GM12878 (cell line): ENCODE measurements around the gene AFG1L. TPM values are rescaled to one million over a fixed set of nuclear protein-coding genes. Genes with fewer than 3 reads are reported as not detected.
A peak's percentile ranks its signal among the peaks of the same experiment; 100 is the strongest.

Experiments
- BACH1 ChIP-seq: fragments of 450-650 bp; IDR thresholded peaks from 2 replicates; pipeline ENCODE4 v1.6.1; 2017; ENCODE audit warnings: mild to moderate bottlenecking, borderline replicate concordance
- BCL11A ChIP-seq: IDR thresholded peaks from 2 replicates; pipeline ENCODE4 v1.6.1; 2011; ENCODE audit warnings: low read depth, low read length
- CBFB ChIP-seq: IDR thresholded peaks from 2 replicates; pipeline ENCODE4 v1.6.1; 2016; ENCODE audit warnings: antibody characterized with exemption, low read depth
- CBX3 ChIP-seq: fragments of 200-600 bp; sonication (generic); IDR thresholded peaks from 2 replicates; pipeline ENCODE4 v1.6.1; 2016; ENCODE audit warnings: low read depth, borderline replicate concordance
- DPF2 ChIP-seq: fragments of 450-650 bp; IDR thresholded peaks from 2 replicates; pipeline ENCODE4 v1.6.1; 2017; ENCODE audit warnings: mild to moderate bottlenecking
- EP300 ChIP-seq, 2 experiments: fragments of 150-350 bp in 1 of 2; IDR thresholded peaks; 2 replicates each; pipeline ENCODE4 v1.6.1; 2011 to 2012; ENCODE audit warnings: low read depth in 2 of 2, low read length in 2 of 2, borderline replicate concordance in 1 of 2, improper control_type of control experiment in 1 of 2, inconsistent platforms in 1 of 2; ENCODE audit not compliant: control insufficient read depth in 1 of 2
- ETV6 ChIP-seq, 2 experiments: fragments of 450-650 bp in 1 of 2; IDR thresholded peaks in 1 of 2; conservative IDR thresholded peaks in 1 of 2; 2 replicates each; pipeline ENCODE4 v1.6.1; 2014; ENCODE audit warnings: antibody characterized with exemption in 1 of 2, borderline replicate concordance in 1 of 2, low read depth in 1 of 2, mild to moderate bottlenecking in 1 of 2, moderate library complexity in 1 of 2
- FOXK2 ChIP-seq: fragments of 450-650 bp; IDR thresholded peaks from 2 replicates; pipeline ENCODE4 v1.6.1; 2017; ENCODE audit warnings: mild to moderate bottlenecking, moderate library complexity
- IKZF1 ChIP-seq: fragments of 450-650 bp; conservative IDR thresholded peaks from 2 replicates; pipeline ENCODE4 v1.6.1; 2017; ENCODE audit warnings: antibody characterized with exemption, mild to moderate bottlenecking
- KAT2A ChIP-seq: conservative IDR thresholded peaks from 2 replicates; pipeline ENCODE4 v1.6.1; 2011; ENCODE audit warnings: low read depth, low read length; ENCODE audit not compliant: control insufficient read depth
- KDM1A ChIP-seq: fragments of 200-600 bp; sonication (generic); IDR thresholded peaks from 2 replicates; pipeline ENCODE4 v1.6.1; 2016; ENCODE audit warnings: borderline replicate concordance
- LARP7 ChIP-seq: fragments of 450-650 bp; IDR thresholded peaks from 2 replicates; pipeline ENCODE4 v1.6.1; 2017; ENCODE audit warnings: mild to moderate bottlenecking
- MTA2 ChIP-seq: fragments of 450-650 bp; IDR thresholded peaks from 2 replicates; pipeline ENCODE4 v1.6.1; 2016; ENCODE audit warnings: low read depth, mild to moderate bottlenecking, moderate library complexity
- MTA3 ChIP-seq: IDR thresholded peaks from 2 replicates; pipeline ENCODE4 v1.6.1; 2012; ENCODE audit warnings: low read length, inconsistent platforms, borderline replicate concordance
- NFYB ChIP-seq: IDR thresholded peaks from 2 replicates; pipeline ENCODE4 v1.6.1; 2011; ENCODE audit warnings: low read depth, mild to moderate bottlenecking, low read length, improper control_type of control experiment, moderate library complexity; ENCODE audit not compliant: insufficient read depth
- NR2F1 ChIP-seq: fragments of 450-650 bp; conservative IDR thresholded peaks from 2 replicates; pipeline ENCODE4 v1.6.1; 2017; ENCODE audit warnings: mild to moderate bottlenecking
- PAX5 ChIP-seq: IDR thresholded peaks from 2 replicates; pipeline ENCODE4 v1.6.1; 2011; ENCODE audit warnings: low read depth, low read length, borderline replicate concordance
- POLR2A ChIP-seq: IDR thresholded peaks from 2 replicates; pipeline ENCODE4 v1.6.1; 2011; ENCODE audit warnings: low read depth, mild to moderate bottlenecking, low read length
- POLR2AphosphoS2 ChIP-seq: IDR thresholded peaks from 2 replicates; pipeline ENCODE4 v1.6.1; 2011; ENCODE audit warnings: low read depth, mild to moderate bottlenecking, low read length, improper control_type of control experiment, moderate library complexity
- RBBP5 ChIP-seq: fragments of 200-600 bp; sonication (generic); conservative IDR thresholded peaks from 2 replicates; pipeline ENCODE4 v1.6.1; 2016
- RUNX3 ChIP-seq: IDR thresholded peaks from 2 replicates; pipeline ENCODE4 v1.6.1; 2012; ENCODE audit warnings: low read length, inconsistent platforms
- TBL1XR1 ChIP-seq: IDR thresholded peaks from 2 replicates; pipeline ENCODE4 v1.6.1; 2012; ENCODE audit warnings: low read depth, low read length, improper control_type of control experiment
- ZNF217 ChIP-seq: fragments of 450-650 bp; IDR thresholded peaks from 2 replicates; pipeline ENCODE4 v1.6.1; 2017; ENCODE audit warnings: antibody characterized with exemption, mild to moderate bottlenecking
- polyA plus RNA-seq, 11 experiments: library from polyadenylated mRNA; depleted of rRNA in 4 of 11; unstranded in 6 of 11; stranded (reverse) in 5 of 11; fragments of >200 nt; fragmentation: Nextera tagmentation in 4 of 11; fragmentation: Illumina TruSeq in 1 of 11; extraction: Ambion mirVana in 4 of 11; extraction: Trizol in 1 of 11; gene quantifications; 1 replicate in 1 of 11; 2 replicates in 10 of 11; pipeline versions ENCODE4 v1.2.1 to v1.2.3, GENCODE V29; 2011 to 2016; ENCODE audit warnings: inconsistent platforms in 2 of 11, missing spikeins in 2 of 11, low read depth in 1 of 11
- total RNA-seq, 4 experiments: library from RNA; depleted of rRNA in 3 of 4; stranded (reverse); fragments of >200 nt in 3 of 4; fragmentation: Illumina TruSeq in 1 of 4; extraction: Trizol in 1 of 4; gene quantifications; 2 replicates each; pipeline versions ENCODE4 v1.2.1 to v1.2.3, GENCODE V29; 2013 to 2021
- TF ChIP-seq, protein P1 (sequence below): fragments of 450-650 bp; IDR thresholded peaks from 2 replicates; pipeline ENCODE4 v1.6.1; 2017; ENCODE audit warnings: borderline replicate concordance
- TF ChIP-seq, protein P2 (sequence below): IDR thresholded peaks from 2 replicates; pipeline ENCODE4 v1.6.1; 2011; ENCODE audit warnings: borderline replicate concordance, low read depth, mild to moderate bottlenecking, moderate library complexity, low read length; ENCODE audit not compliant: insufficient read depth, poor library complexity, severe bottlenecking
- TF ChIP-seq, protein P3 (sequence below): fragments of 450-650 bp; IDR thresholded peaks from 2 replicates; pipeline ENCODE4 v1.6.1; 2017; ENCODE audit warnings: low read depth, mild to moderate bottlenecking, moderate library complexity
- TF ChIP-seq, protein P4 (sequence below): fragments of 450-650 bp; IDR thresholded peaks from 2 replicates; pipeline ENCODE4 v1.6.1; 2016; ENCODE audit warnings: mild to moderate bottlenecking

AFG1L gene
- total and polyA plus RNA-seq, 10 of the 15 experiments (the other 5 are each of a cell fraction or from before 2014, with no cell fraction given), result 2.3 to 9.0 (median 4.3) TPM

DNA sequence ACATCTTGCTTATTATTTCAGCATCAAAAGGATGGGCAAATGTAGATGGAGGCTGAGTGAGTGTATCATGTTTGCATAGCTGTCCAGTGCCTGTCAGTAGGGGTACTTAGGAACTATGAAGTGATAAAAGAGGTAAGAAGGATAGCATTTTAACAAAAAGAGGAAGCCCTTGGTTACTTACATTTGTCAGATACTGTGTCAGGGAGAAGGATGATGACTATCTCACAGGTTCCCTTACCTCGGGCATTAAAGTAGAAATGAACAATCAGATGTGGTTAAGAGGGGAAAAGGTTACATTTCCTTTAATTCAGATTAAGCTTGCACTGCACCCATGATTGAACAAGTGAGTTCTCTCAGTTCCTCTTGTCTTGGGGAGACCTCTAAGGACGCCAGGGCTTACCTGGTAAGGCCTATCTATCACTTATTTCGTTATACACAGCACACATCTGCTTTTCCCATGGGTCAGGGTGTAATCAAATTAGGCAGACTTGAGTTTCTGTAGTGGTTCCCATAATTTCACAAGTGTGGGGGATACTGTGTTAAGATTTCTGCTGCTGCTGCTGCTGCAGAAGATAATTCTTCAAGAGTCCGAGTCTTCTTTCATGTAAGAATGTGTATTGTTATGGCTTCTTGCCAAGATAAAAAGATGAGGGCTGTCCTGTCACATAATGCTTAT lies 270.4 kb downstream of the AFG1L start (continued):
- TF ChIP-seq, protein P1, sequence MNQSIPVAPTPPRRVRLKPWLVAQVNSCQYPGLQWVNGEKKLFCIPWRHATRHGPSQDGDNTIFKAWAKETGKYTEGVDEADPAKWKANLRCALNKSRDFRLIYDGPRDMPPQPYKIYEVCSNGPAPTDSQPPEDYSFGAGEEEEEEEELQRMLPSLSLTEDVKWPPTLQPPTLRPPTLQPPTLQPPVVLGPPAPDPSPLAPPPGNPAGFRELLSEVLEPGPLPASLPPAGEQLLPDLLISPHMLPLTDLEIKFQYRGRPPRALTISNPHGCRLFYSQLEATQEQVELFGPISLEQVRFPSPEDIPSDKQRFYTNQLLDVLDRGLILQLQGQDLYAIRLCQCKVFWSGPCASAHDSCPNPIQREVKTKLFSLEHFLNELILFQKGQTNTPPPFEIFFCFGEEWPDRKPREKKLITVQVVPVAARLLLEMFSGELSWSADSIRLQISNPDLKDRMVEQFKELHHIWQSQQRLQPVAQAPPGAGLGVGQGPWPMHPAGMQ, result no peak
- TF ChIP-seq TBL1XR1 (peak; percentile 97), ZNF217 (no peak; the same call in 1 of the 2 replicates), FOXK2 (no peak; the same call in 1 of the 2 replicates), RUNX3 (peak; percentile 96), CBFB (peak; percentile 63; the same call in 1 of the 2 replicates), NR2F1 (peak; percentile 99), BCL11A (peak; percentile 78), RBBP5 (no peak), MTA2 (peak; percentile 93), KDM1A (no peak), IKZF1 (peak; percentile 91), LARP7 (no peak), DPF2 (peak; percentile 83; the same call in 1 of the 2 replicates), POLR2A (no peak), EP300 (IDR thresholded peaks at IDR 0.05; ENCODE audit: borderline replicate concordance in 1 of 2, control insufficient read depth in 1 of 2, low read depth in 2 of 2, low read length in 2 of 2) (peak; percentile 80 to 91; a peak in 3 of 4 replicates), KAT2A (no peak), CBX3 (no peak), NFYB (no peak), MTA3 (no peak; the same call in 1 of the 2 replicates), BACH1 (peak; percentile 56; the same call in 1 of the 2 replicates), ETV6 (conservative IDR thresholded peaks at IDR 0.05 in 1 of 2, IDR thresholded peaks at IDR 0.05 in 1 of 2; ENCODE audit: borderline replicate concordance in 1 of 2, low read depth in 1 of 2) (peak in 1 of 2 experiments; percentile 71; a peak in 1 of 4 replicates), PAX5 (peak; percentile 90), POLR2AphosphoS2 (no peak)
- TF ChIP-seq, protein P2, sequence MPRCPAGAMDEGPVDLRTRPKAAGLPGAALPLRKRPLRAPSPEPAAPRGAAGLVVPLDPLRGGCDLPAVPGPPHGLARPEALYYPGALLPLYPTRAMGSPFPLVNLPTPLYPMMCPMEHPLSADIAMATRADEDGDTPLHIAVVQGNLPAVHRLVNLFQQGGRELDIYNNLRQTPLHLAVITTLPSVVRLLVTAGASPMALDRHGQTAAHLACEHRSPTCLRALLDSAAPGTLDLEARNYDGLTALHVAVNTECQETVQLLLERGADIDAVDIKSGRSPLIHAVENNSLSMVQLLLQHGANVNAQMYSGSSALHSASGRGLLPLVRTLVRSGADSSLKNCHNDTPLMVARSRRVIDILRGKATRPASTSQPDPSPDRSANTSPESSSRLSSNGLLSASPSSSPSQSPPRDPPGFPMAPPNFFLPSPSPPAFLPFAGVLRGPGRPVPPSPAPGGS, result peak; percentile 60
- TF ChIP-seq, protein P3, sequence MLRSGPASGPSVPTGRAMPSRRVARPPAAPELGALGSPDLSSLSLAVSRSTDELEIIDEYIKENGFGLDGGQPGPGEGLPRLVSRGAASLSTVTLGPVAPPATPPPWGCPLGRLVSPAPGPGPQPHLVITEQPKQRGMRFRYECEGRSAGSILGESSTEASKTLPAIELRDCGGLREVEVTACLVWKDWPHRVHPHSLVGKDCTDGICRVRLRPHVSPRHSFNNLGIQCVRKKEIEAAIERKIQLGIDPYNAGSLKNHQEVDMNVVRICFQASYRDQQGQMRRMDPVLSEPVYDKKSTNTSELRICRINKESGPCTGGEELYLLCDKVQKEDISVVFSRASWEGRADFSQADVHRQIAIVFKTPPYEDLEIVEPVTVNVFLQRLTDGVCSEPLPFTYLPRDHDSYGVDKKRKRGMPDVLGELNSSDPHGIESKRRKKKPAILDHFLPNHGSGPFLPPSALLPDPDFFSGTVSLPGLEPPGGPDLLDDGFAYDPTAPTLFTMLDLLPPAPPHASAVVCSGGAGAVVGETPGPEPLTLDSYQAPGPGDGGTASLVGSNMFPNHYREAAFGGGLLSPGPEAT, result peak; percentile 65; the same call in 1 of the 2 replicates
- TF ChIP-seq, protein P4, sequence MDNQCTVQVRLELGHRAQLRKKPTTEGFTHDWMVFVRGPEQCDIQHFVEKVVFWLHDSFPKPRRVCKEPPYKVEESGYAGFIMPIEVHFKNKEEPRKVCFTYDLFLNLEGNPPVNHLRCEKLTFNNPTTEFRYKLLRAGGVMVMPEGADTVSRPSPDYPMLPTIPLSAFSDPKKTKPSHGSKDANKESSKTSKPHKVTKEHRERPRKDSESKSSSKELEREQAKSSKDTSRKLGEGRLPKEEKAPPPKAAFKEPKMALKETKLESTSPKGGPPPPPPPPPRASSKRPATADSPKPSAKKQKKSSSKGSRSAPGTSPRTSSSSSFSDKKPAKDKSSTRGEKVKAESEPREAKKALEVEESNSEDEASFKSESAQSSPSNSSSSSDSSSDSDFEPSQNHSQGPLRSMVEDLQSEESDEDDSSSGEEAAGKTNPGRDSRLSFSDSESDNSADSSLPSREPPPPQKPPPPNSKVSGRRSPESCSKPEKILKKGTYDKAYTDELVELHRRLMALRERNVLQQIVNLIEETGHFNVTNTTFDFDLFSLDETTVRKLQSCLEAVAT, result no peak
